Osteocyte (in vitro differentiated cells): Measurements from ENCODE around the gene NACC2. TPM values are rescaled to one million over a fixed set of nuclear protein-coding genes. Genes with fewer than 3 reads are reported as not detected.

Experiments
- DNase-seq: peaks from one replicate; pipeline ENCODE4 v3.0.0; 2021; ENCODE audit warnings: mixed read lengths; ENCODE audit not compliant: unreplicated experiment; ENCODE audit errors: extremely low spot score
- H3K27ac Mint-ChIP-seq: one replicate; pipeline ENCODE4 v1.8.0; 2021; ENCODE audit warnings: mild to moderate bottlenecking, mixed read lengths; ENCODE audit not compliant: unreplicated experiment
- H3K27me3 Mint-ChIP-seq: one replicate; pipeline ENCODE4 v1.8.0; 2021; ENCODE audit warnings: mixed read lengths; ENCODE audit not compliant: unreplicated experiment
- H3K36me3 Mint-ChIP-seq: one replicate; pipeline ENCODE4 v1.8.0; 2021; ENCODE audit warnings: mixed read lengths; ENCODE audit not compliant: unreplicated experiment
- H3K4me1 Mint-ChIP-seq: one replicate; pipeline ENCODE4 v1.8.0; 2021; ENCODE audit warnings: mixed read lengths; ENCODE audit not compliant: unreplicated experiment
- H3K4me3 Mint-ChIP-seq: one replicate; pipeline ENCODE4 v1.8.0; 2021; ENCODE audit warnings: mild to moderate bottlenecking, moderate library complexity, mixed read lengths; ENCODE audit not compliant: unreplicated experiment
- H3K9me3 Mint-ChIP-seq: one replicate; pipeline ENCODE4 v1.8.0; 2021; ENCODE audit warnings: mixed read lengths; ENCODE audit not compliant: unreplicated experiment
- CTCF ChIP-seq: fragments of 200-600 bp; sonication (generic); IDR thresholded peaks from 2 replicates; pipeline ENCODE4 v1.5.0; 2021; ENCODE audit warnings: antibody characterized with exemption, mild to moderate bottlenecking, moderate library complexity
- total RNA-seq: library from RNA; stranded (reverse); gene quantifications from 2 replicates; pipeline ENCODE4 v1.2.1, GENCODE V29; 2021

The NACC2 gene
- total RNA-seq, 1 donor from 2014 or later: 40.1 TPM

GRCh38 chr9:136083558-136084062, 11.5 kb downstream of the NACC2 start:
- H3K4me3 Mint-ChIP-seq: no peak overlapping the region

DNA sequence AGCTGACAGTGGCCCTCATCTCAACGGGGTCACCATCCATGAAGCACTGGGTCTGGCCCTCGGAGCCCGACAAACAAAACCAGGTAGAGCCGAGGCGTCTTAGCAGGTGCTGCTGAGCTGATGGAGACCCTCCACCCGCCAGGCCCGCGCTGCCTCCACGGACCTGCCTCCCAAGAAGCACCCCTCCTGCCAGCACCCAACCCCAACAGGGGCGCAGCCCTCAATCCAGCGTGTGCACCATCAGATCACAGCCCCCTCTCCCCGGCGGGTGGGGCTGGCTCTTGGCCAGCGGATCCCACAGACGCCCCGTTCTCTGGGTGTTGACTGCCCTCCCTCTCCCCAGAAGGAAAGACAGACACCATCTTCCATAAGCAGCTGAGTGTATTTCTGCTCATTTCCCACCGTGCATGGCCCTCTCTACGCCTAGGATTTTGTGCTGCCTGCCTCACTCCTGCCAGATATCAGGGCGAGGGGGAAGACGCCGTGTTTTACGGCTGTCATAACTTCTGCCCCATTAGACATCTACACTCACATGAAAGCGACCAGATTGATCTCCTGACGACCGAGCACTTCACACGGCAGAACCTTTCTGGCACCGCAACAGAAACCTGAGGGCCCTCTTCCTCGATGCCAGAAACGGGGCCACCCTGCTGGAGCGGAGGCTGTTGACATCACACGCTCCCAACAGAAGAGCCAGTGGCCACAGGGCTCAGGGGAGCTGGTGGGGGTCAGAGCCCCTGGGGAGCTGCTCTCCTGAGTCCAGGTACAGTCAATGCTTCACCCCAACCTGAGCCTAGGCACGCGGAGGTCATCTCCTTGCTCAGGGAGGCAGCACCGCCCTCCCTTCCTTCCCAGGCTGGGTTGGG, 12.4 kb downstream of the NACC2 start:
- Mint-ChIP-seq H3K36me3 (peaks cover 4% of the 10 kb centered on the region), H3K9me3 (no peaks in the 10 kb centered on the region), H3K27me3 (no peaks in the 10 kb centered on the region), H3K4me1 (peaks cover 34% of the 10 kb centered on the region), H3K4me3 (no peak overlapping the region), H3K27ac (peak overlapping the region; percentile 14)
- TF ChIP-seq CTCF: no peak
- no peak for DNase-seq

More at GRCh38 chr9:136083558-136084062, 11.5 kb downstream of the NACC2 start:
- H3K36me3 Mint-ChIP-seq: peaks cover 4% of the 10 kb centered on the region
- H3K27me3 Mint-ChIP-seq: no peaks in the 10 kb centered on the region
- no peak for DNase-seq
- H3K9me3 Mint-ChIP-seq: no peaks in the 10 kb centered on the region
- no peak overlapping the region for H3K27ac Mint-ChIP-seq
- TF ChIP-seq CTCF: no peak
- H3K4me1 Mint-ChIP-seq: peaks cover 42% of the 10 kb centered on the region

GRCh38 chr9:136081826-136082495, 13.1 kb downstream of the NACC2 start:
- no peak for TF ChIP-seq CTCF
- H3K4me1 Mint-ChIP-seq: peaks cover 40% of the 10 kb centered on the region
- H3K9me3 Mint-ChIP-seq: no peaks in the 10 kb centered on the region
- no peak overlapping the region for H3K27ac Mint-ChIP-seq
- H3K4me3 Mint-ChIP-seq: no peak overlapping the region
- no peaks in the 10 kb centered on the region for H3K27me3 Mint-ChIP-seq
- H3K36me3 Mint-ChIP-seq: peaks cover 4% of the 10 kb centered on the region
- DNase-seq: no peak

DNA sequence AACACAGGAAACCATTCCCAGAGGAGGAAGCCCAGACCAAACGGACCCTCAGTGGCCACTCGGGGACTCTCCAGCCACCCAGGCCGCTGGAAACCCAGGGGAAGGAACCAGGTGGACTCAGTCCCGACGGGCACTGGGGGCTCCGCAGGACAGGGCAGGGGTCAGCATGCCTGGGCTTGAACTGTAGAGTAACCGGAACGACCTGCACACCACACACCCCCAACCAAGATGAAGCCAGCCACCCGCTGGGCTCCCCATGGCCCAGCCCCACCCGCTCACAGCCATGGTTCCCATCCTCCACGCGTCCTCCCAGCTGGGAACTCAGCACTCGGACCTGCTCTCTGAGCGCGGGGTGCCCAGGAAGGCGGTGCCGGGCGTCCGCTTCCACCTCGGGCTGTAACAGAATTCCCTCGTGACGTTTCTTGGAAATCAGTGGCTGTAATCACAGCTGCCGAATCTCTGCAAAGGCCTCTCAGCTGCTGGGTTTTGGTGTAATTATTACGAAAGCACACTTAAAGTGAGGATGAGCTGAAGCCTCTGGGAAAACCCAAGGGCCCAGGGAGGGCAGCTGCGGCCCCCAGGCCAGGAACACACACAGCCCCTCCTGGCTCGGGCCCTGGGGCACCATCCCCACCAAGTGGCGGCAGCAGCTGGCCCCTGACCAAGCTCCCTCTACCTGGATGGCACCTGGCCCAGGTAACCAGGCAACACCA, 13.8 kb downstream of the NACC2 start:
- Mint-ChIP-seq H3K36me3 (peaks cover 4% of the 10 kb centered on the region), H3K4me3 (no peak overlapping the region), H3K27me3 (no peaks in the 10 kb centered on the region), H3K27ac (no peak overlapping the region), H3K4me1 (peaks cover 38% of the 10 kb centered on the region), H3K9me3 (no peaks in the 10 kb centered on the region)
- TF ChIP-seq CTCF: no peak
- no peak for DNase-seq
